ENCODE results near the gene ACCS. TPM values are rescaled to one million over a fixed set of nuclear protein-coding genes. Genes with fewer than 3 reads are reported as not detected.

Gene ACCS
- polyA plus RNA-seq, 4 donors = 16.3 to 77.0 (median 43.0) TPM

DNA sequence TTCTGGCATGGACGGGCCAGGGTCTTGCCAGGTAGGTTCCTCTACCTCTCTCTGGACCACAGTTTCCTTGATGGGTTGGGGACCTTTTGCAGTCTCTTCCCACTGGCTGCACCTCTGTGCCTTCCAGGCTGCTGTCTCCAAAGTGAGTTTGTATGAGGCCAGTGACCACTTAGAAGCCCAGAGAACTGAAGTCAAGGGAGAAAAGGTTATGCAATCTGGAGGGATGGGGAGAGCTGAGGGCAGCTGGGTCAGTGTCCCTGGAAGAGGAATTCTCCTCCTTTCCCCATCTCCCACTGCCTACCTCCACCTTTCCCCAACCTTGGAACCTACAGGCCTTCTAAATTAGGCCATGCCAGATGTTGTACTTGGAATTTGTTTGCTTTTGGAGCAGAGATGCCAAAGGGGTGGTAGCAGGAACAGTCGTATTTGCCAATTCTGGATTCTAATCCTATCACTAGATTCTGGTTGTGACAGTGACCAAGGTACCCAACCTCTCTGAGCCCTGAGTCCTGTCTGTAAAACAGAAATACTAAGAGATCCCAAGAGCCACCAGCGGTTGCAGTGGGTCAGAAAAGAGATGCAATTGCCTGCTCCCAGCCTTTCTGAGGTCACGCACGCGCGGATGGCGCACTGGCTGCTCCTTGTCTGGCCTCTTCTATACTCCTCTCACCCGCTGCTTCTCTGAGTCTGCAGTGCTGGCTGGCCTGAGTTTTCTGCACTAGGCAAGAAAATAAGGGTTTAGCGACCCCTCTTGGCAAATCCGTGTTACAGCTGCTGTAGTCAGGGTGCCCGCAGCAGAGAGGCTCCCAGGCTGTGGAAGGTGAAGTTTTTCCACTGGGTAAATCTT, 29.0 kb upstream of the ACCS start:
- DNase-seq (ENCODE audit: low read depth in 4 of 4, low spot score in 2 of 4) = peak in 3 of 4 donors; percentile 42 to 65 (median 48)

DNA sequence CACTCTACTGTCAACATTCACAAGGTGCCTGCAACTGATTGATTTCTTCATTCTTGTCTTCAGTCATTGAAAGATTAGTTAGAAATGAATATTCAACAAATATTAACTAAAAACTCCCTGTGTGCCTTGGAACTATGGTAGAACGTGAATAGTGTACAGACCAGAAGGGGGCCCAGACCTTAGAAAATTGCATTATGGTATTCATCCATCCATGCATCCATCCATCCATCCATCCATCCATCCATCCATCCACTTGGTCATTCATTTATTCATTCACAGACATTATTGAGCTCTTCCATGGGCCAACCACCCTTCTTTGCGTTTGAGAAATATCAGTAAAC, 28.4 kb upstream of the ACCS start:
- no peak for DNase-seq (ENCODE audit: low read depth in 4 of 4, low spot score in 2 of 4)

DNA sequence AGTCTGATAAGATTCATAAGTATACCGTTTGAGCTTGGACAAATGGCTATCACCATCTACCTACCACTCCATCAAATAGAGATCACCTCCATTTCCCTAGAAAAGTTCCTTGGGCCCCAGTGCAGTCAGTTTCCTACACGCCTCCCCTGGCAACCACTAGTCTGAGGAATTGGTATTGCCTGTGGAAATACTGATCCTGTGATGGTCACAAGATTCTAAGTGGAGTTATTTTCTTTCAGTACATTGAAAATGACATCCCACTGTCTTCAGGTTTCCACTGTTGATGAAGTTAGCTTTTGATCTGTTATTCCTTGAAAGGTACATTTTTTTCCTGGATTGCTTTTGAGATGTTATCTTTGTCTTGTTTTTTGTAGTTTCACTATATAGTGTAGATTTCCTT, 22.9 kb upstream of the ACCS start:
- no peak for DNase-seq (ENCODE audit: low read depth in 4 of 4, low spot score in 2 of 4)

DNA sequence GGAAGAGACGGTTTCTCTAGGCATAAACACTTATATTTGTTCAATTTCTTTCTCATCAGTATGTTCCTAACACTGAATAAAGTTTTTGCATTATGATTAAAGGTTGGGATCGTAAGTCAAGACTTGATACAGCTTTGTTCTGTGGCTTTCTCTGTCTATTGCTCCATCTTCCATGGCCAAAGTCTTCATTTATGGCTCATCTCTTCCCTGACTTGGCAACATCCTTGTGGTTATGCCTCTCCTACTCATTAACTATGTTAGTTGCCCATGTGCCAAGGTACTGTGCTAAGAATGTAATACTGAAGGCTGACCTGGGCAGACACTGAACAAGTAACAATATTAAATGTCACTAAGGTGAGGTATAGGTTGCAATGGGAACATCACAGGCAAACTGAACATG, 19.9 kb upstream of the ACCS start:
- DNase-seq (ENCODE audit: low read depth in 4 of 4, low spot score in 2 of 4) = no peak

DNA sequence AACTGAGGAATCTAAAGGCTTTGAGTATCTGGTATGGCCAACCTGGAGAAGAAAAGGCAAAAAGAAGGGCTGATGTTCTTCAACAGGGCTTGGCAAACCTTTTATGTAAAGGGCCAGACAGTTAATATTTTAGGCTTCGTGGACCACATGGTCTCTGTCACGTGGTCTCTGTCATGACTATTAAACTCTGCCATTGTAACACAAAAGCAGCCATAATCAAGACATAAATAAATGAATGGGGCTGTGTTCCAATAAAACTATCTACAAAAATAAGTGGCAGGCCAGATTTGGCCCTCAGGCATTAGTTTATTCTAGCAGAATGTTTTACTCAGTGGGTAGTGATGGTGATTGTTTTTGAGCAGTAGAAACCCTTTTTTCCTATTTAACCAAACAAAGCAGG, 18.8 kb upstream of the ACCS start:
- no peak for DNase-seq (ENCODE audit: low read depth in 4 of 4, low spot score in 2 of 4)

DNA sequence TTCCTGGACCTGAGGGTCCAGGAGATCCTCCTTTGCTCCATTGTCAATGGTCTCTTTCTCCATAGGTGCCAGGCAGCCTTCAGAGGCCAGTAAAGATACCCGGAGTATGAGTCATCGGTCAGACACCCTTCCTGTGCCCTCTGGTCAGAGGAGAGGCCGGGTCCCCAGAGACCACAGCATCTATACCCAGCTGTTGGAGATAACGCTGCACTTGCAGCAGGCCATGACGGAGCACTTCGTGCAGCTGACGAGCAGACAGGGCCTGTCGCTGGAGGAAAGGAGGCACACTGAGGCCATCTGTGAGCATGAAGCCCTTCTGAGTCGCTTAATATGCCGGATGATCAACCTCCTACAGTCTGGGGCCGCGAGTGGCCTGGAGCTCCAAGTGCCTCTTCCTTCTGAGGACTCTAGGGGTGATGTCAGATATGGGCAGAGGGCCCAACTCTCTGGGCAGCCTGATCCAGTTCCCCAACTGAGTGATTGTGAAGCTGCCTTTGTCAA, 18.1 kb upstream of the ACCS start, which contains the start of gene ACCSL:
Gene ACCSL, plus strand, starts transcription at position 51 of the 501 bp plus-strand sequence. Its CDS starts 56 bp downstream, at position 107.
- DNase-seq (ENCODE audit: low read depth in 4 of 4, low spot score in 2 of 4) = no peak

DNA sequence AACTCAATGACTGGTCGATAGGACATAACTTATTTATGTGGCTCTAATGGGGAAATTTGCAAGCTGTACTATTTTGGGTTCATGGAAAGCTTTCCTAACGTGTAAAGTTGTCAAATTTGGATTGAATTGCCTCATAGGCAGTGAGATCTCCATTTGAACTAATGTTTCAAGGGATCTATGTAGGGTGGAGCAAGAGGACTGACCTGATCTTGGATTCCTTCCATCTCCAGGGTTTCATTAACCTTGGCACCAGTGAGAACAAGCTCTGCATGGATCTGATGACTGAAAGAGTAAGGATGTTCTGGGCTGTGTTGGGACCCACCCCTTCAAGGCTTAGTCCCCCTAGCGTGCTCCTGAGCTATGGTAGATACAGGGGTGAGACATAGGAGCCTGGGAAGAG, 16.2 kb upstream of the ACCS start:
- DNase-seq (ENCODE audit: low read depth in 4 of 4, low spot score in 2 of 4) = no peak

DNA sequence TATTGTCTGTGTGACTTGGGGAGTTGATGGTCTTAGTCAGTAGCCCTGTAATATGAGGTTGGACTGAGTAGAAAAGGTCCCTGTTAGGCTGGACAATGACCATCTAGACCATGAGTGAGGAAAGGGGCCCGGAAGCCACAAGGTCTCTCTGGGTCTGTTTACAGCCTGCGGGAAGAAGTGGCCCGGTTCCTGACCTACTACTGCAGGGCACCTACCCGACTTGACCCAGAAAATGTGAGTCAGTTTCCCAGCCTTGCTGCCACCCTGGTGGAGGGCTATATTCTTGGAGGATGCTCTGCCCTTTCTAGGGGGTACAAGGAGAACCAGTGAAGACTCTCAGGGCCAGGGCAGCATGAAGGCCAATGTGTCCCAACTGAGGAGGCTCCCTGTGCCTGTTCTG, 14.9 kb upstream of the ACCS start:
- no peak for DNase-seq (ENCODE audit: low read depth in 4 of 4, low spot score in 2 of 4)

DNA sequence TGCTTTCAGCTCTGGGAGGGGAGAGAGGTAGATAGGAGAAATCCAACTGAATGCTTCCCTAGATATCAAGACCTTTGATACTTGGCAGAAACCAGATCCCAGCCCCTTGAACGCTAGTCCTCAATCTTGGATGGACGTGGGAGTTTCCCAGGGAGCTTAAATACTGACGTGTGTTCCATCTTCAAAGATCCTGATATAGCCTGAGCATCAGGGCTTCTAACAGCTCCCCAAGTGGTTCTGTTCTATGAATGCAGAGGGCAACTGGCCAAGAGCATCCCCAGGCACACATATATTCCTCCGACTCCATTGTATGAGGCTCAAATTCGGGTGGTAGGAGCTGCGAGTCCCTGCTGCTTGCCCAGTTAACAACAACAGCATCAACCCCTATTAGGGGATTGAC, 8.7 kb upstream of the ACCS start:
- no peak for DNase-seq (ENCODE audit: low read depth in 4 of 4, low spot score in 2 of 4)

DNA sequence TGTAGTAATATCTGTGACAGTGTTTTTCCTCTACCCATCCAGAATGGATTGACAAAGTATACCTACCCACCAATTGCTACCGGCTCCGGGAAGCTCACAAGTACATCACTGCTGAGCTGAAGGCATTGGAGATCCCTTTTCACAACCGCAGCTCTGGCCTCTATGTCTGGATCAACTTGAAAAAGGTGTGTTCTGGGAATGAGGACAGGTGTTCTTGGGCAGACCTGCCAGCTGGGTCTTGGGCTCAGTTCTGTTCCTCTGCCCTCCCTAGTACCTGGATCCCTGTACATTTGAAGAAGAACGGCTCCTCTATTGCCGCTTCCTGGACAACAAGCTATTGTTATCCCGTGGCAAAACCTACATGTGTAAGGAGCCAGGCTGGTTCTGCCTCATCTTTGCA, 7.8 kb upstream of the ACCS start:
- DNase-seq (ENCODE audit: low read depth in 4 of 4, low spot score in 2 of 4) = no peak

DNA sequence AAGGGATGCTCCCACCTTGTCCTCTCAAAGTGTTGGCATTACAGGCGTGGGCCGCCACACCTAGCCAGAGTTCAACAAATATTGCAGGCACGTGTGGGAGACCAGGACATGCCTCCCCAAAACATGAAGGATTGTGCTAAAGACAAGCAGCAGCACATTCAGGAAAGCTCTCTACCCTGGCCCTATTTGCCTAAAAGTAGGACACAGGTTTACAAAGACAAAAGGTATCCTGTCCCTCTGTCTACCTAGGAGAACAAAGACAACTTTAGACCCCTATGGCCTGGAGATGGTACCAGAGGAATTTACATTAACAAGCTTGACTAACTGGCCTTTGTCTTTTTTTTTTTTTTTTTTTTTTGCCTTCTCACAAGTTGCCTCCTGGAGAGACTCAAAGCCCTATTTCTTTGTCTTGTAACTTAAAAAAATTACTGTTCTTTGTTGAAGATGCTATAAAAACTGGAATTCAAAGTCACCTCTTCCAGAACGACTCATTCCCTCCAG, 859 bp upstream of the ACCS start:
- no peak for DNase-seq (ENCODE audit: low read depth in 4 of 4, low spot score in 2 of 4)

DNA sequence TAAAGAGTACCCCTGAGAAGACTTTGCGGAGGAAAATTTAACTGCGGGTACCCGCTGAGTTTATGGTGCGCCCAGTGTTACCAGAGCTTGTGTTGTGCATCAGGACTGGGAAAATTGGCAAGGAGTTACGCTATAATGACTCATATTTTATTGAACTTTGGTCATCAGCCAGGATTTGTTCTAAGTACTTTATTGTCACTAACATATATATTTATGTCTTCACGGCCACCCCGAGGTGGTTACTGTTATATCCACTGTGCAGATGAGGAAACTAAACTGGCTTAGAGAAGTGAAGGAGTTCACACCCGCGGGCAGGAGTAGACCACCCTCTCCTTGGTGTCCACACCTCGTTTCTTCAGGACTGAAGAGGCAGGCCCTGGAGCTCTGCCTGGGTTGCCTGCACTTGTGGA, 667 bp downstream of the ACCS start:
- peak in 2 of 4 donors; percentile 4 to 10 for DNase-seq (ENCODE audit: low read depth in 4 of 4, low spot score in 2 of 4)

DNA sequence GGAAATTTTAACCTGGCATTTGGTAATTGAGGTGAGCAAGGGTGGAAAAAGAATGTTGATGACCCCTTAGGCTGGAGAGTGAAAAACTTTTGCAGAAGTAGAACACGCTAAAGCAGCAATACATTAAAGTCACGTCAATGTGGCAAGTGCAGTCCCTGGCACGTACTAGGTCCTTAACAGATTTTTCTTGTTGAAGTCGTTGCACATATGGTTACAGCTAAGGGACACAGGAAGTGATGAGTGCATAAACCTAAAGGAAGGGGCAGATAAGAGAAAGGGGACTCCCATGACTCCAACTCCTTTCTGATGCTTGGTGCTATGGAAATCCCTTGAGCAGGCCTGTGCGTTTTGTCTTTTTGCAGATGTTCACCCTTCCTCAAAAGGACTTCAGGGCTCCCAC, 1.2 kb downstream of the ACCS start:
- DNase-seq (ENCODE audit: low read depth in 4 of 4, low spot score in 2 of 4) = no peak

DNA sequence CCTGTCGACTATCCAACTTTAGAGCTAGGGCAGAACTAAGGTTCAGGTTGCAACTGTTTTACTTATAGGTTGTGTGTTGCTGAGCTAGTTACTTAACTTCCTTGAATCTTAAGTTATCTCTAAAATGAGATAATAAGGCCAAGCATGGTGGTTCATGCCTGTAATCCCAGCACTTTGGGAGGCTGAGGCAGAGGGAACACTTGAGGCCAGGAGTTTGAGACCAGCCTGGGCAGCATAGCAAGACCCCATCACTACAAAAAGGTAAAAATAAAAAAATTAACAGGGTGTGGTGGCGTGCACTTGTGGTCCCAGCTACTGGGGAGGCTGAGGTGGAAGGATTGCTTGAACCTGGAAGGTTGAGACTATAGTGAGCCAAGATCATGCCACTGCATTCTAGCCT, 2.1 kb downstream of the ACCS start:
- DNase-seq (ENCODE audit: low read depth in 4 of 4, low spot score in 2 of 4) = no peak

DNA sequence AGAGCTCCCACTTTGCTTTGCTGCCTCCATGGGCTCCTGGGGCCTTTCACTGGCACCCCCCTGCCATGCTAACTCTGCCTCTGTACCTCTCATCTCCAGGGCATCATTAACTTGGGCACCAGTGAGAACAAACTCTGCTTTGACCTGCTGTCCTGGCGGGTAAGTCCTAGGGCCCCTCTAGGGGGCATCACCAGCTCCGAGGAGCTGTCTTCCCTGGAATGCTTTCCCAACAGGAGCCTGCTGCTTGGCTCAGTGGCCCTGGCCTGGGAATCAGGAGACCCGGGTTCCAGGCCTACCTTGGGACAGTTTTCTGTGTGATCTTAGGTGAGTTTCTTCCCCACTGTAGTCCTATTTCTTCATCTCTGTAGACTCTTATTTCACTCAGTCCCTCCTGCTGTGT, 5.1 kb downstream of the ACCS start:
- no peak for DNase-seq (ENCODE audit: low read depth in 4 of 4, low spot score in 2 of 4)

DNA sequence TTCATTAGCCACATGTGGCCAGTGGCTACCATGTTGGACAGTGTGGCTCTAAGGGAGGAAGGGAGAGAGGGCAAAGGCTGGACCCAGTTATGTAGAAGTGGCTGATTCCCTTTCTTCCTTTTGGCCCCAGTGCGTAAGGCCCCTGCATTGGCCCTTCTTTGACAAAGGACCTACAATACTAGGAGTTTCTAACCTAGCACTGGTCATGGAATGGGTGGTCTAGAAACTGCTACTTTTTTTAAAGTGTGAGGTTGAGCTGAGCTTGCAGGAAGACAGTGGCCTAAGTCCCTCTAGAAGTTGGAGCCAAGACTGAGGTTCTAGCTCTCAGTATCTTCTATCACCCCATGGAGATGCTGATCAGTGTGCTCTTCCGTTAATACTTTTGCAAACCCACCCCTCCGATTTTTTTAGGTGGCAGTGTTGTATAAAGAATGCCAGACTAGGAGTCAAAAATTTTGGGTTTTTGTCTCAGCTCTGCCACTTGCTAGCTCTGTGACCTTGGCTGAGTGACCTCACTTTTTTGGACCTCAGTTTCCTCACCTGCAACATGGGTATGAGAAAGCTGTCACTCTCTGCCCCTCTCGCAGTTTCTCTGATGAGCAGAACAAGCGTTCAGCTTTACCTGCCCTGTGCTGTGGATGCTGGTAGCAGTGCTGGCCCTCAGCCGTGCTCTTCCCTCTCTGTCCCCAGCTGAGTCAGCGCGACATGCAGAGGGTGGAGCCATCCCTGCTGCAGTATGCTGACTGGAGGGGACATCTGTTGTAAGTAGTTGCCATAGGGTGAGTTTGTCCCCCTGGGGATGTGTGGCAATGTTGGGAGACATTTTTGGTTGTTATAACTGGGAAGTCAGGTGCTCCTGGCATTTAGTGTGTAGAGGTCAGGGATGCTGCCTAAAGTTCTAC, 6.9 kb downstream of the ACCS start:
- DNase-seq (ENCODE audit: low read depth in 4 of 4, low spot score in 2 of 4) = no peak

DNA sequence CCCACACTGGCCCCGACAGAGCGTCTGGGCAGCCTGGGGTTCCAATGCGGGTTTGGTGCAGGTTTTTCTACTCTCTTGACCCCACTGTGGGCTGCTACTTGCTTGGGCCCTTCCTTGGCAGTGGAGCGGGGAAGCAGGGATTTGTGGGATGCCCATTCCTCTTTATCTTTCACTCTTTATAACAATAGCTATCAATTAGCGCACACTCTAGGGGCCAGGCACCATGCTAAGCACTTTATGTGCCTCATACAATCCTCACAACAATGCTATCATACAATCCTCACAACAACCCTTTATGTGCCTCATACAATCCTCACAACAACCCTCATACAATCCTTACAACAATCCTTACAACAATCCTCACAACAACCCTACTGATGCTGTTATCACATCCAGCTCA, 12.7 kb downstream of the ACCS start:
- DNase-seq (ENCODE audit: low read depth in 4 of 4, low spot score in 2 of 4) = no peak

DNA sequence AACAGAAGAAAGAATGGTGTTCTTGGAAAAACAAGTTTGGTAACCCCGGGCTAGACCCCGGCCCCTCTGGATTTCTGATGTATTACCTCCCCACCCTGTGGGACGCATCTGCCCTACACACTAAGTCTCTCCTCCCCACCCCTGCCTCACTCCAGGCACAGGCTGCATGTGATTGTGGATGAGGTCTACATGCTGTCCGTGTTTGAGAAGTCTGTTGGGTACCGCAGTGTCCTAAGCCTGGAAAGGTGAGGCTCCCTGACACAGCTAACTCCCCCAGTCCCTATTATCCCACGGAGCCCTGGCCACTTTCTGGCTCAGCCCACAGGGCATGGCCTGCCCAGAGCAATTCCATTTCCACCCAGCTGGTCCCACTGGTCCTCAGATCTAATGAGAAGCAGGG, 13.3 kb downstream of the ACCS start:
- no peak for DNase-seq (ENCODE audit: low read depth in 4 of 4, low spot score in 2 of 4)

DNA sequence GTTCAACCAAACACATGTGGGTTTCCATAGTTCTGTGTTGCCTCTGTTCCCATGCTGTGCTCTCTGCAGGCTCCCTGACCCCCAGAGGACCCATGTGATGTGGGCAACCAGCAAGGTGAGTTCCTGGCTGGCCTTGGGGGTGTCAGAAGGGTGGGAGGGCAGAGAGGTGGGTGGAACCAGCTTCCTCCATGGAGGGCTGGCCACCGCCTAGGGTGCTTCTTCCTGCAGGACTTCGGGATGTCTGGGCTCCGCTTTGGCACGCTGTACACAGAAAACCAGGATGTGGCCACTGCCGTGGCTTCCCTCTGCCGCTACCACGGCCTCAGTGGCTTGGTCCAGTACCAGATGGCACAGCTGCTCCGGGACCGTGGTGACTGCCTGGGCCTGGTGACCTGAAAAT, 14.9 kb downstream of the ACCS start:
- DNase-seq (ENCODE audit: low read depth in 4 of 4, low spot score in 2 of 4) = no peak

DNA sequence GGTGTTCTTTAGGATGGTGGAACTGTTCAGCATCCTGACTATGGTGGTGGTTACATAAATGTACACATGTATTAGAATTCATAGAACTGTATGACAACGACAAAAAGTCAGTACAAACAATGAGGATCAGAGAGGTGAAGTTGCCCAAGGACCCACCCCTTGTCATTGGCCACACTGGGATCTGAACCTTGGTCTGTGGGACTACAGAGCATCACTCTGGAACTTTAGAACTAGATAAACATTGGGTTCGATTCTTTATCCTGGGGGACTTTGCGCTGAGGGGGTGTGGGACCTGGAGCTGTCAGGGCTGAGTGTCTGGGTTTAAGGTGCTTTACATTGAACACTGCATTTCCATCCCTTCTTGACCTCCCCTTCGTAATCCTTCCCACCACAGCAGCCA, 16.6 kb downstream of the ACCS start:
- DNase-seq (ENCODE audit: low read depth in 4 of 4, low spot score in 2 of 4) = no peak

DNA sequence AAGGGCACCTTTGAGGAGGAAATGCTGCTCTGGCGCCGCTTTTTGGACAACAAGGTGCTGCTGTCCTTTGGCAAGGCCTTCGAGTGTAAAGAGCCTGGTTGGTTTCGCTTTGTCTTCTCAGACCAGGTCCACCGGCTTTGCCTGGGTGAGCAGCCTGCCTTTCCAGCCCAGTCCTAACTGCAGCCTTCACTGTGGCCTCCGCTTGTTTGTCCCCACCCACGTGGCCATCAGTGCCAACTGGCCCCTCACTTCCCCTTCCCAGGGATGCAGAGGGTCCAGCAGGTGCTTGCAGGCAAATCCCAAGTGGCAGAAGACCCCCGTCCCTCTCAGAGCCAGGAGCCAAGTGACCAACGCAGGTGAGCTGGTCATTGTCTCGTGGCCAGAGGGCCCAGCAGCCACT, 17.4 kb downstream of the ACCS start:
- DNase-seq (ENCODE audit: low read depth in 4 of 4, low spot score in 2 of 4) = no peak

Measured in left renal cortex interstitium (tissue), 4 donors.